Calu3 (cell line): ENCODE measurements around the gene IFNLR1. TPM values are rescaled to one million over a fixed set of nuclear protein-coding genes. Genes with fewer than 3 reads are reported as not detected.

Experiments used
- BruUV-seq: library from RNA; stranded (reverse); fragments of 400-500 nt; replicated peaks from 2 replicates; lab custom pipeline; 2021; lab: Mats Ljungman, UMichigan
- CTCF ChIA-PET: fragments of 300-600 bp; sonication (Branson Sonifier 250); formaldehyde crosslinking; loops from one replicate; lab custom pipeline; 2022; ENCODE audit warnings: antibody characterized with exemption; lab: Charles Lee
- DNase-seq: peaks from one replicate; pipeline ENCODE4 v3.0.0; 2022
- H3K27ac Mint-ChIP-seq: one replicate; pipeline ENCODE4 v1.8.0; 2022; ENCODE audit warnings: mixed read lengths; ENCODE audit not compliant: unreplicated experiment
- H3K27me3 Mint-ChIP-seq: one replicate; pipeline ENCODE4 v1.8.0; 2022; ENCODE audit warnings: mixed read lengths; ENCODE audit not compliant: unreplicated experiment
- H3K36me3 Mint-ChIP-seq: one replicate; pipeline ENCODE4 v1.8.0; 2022; ENCODE audit warnings: mild to moderate bottlenecking, moderate library complexity, mixed read lengths; ENCODE audit not compliant: insufficient read depth, unreplicated experiment
- H3K4me1 Mint-ChIP-seq: one replicate; pipeline ENCODE4 v1.8.0; 2022; ENCODE audit warnings: mild to moderate bottlenecking, low read depth, mixed read lengths; ENCODE audit not compliant: unreplicated experiment
- H3K4me3 Mint-ChIP-seq: one replicate; pipeline ENCODE4 v1.8.0; 2022; ENCODE audit warnings: mild to moderate bottlenecking, low read depth, moderate library complexity, mixed read lengths; ENCODE audit not compliant: unreplicated experiment
- H3K9me3 Mint-ChIP-seq: one replicate; pipeline ENCODE4 v1.8.0; 2022; ENCODE audit warnings: low read depth, mixed read lengths; ENCODE audit not compliant: unreplicated experiment
- intact Hi-C: fragments of 100-400 bp; cut with micrococcal nuclease; formaldehyde crosslinking; loops from one replicate; pipeline ENCODE4 v1.10.0; 2022; ENCODE audit not compliant: unreplicated experiment
- total RNA-seq: library from RNA; stranded (reverse); gene quantifications from 2 replicates; pipeline ENCODE4 v1.2.3, GENCODE V29; 2022
- TF ChIP-seq, protein P1 (sequence below): fragments of 200-600 bp; IDR thresholded peaks from one replicate; pipeline ENCODE4 v1.8.0; 2022; ENCODE audit warnings: antibody characterized with exemption; ENCODE audit not compliant: unreplicated experiment

Gene IFNLR1
- total RNA-seq, 1 experiment from 2014 or later: 4.5 TPM

DNA sequence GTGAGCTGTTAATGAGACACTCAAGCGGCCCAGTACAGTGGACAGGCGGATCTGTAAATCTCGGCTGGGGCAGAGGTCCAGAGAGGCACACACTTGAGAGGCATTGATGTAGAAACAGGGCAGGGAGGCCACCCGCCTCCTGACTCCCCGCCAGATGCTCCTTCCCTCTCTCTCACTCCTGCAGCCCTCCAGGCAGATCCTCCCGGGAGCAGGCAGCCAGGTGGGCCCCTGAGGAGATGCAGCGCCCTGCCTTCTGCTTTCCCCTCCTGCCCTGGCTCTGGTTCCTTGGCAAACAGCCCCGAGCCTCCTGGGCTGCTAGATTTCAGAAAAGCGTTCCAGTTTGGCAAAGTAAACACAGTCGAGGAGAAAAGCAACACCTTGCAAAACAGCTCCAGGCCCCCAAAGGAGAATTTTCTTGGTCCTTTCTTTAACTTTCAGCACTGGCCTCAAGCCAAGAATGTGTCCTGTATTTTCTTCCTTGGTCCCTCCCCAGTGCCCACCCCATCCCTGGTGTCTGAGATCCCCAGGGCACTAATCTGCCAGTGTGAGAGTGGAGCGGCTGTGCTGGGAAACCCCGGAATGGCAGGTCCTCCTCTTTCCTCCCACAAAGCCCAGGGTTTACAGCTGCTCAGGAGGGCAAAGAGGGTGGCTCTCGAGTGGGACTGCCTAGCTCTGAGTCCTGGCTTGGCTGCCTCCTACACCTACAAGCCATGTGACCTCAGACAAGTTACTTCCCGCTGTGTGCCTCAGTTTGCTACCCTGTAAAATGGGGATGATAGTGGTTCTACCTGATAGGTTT, 29.4 kb upstream of the IFNLR1 start:
- Mint-ChIP-seq H3K4me3 (no peak overlapping the region), H3K36me3 (no peaks in the 10 kb centered on the region), H3K4me1 (peaks cover 10% of the 10 kb centered on the region), H3K9me3 (no peaks in the 10 kb centered on the region), H3K27ac (no peak overlapping the region), H3K27me3 (peaks cover 45% of the 10 kb centered on the region)
- CTCF ChIA-PET: no interaction called here
- intact Hi-C loops: no loop called here
- TF ChIP-seq, protein P1, sequence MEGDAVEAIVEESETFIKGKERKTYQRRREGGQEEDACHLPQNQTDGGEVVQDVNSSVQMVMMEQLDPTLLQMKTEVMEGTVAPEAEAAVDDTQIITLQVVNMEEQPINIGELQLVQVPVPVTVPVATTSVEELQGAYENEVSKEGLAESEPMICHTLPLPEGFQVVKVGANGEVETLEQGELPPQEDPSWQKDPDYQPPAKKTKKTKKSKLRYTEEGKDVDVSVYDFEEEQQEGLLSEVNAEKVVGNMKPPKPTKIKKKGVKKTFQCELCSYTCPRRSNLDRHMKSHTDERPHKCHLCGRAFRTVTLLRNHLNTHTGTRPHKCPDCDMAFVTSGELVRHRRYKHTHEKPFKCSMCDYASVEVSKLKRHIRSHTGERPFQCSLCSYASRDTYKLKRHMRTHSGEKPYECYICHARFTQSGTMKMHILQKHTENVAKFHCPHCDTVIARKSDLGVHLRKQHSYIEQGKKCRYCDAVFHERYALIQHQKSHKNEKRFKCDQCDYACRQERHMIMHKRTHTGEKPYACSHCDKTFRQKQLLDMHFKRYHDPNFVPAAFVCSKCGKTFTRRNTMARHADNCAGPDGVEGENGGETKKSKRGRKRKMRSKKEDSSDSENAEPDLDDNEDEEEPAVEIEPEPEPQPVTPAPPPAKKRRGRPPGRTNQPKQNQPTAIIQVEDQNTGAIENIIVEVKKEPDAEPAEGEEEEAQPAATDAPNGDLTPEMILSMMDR: no peak
- DNase-seq: no peak
- no TSS peak for BruUV-seq

DNA sequence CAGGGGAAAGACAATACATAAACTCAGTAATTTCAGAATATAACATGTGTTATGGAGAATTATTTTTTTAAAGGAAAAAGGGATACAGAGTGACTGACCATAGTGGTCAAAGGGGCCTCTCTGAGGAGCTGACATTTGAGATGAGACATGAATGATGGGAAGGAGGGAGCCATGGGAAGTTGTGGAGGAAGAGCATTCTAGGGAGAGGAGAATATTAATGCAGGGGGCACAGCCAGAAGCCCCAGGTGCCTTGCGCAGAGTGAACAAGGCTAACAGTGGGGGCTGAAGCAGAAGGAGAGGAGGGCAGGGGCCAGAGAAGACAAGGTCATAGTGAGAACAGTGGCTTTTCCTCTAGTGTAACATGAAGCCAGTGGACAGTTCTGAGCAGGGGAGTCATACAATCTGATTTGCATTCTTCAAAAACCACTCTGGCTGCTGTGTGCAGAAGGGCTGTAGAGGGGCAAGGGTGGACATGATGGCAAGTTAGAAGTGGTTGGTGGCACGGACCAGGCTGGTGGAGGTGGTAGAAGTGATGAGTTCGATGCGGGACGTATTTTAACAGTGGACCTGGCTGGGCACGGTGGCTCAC, 28.2 kb upstream of the IFNLR1 start:
- TF ChIP-seq, protein P1: no peak
- no peak overlapping the region for H3K27ac Mint-ChIP-seq
- no peak overlapping the region for H3K4me3 Mint-ChIP-seq
- H3K27me3 Mint-ChIP-seq: peaks cover 40% of the 10 kb centered on the region
- CTCF ChIA-PET: no interaction called here
- no peaks in the 10 kb centered on the region for H3K9me3 Mint-ChIP-seq
- no peak for DNase-seq
- H3K36me3 Mint-ChIP-seq: no peaks in the 10 kb centered on the region
- no TSS peak for BruUV-seq
- H3K4me1 Mint-ChIP-seq: peaks cover 10% of the 10 kb centered on the region
- intact Hi-C loops: no loop called here

DNA sequence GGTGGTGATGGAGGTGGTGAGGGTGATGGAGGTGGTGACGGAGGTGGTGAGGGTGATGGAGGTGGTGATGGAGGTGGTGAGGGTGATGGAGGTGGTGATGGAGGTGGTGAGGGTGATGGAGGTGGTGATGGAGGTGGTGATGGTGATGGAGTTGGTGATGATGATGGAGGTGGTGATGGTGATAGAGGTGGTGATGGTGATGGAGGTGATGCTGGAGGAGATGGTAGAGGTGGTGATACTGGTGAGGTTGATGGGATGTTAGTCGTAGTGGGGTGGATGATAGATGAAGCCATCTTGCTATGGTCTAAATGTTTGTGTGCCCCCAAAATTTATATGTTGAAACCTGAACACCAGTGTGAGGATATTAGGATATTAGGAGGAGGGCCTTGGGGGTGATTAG, 25.3 kb upstream of the IFNLR1 start:
- H3K27me3 Mint-ChIP-seq: peaks cover 32% of the 10 kb centered on the region
- H3K9me3 Mint-ChIP-seq: no peaks in the 10 kb centered on the region
- BruUV-seq: no TSS peak
- TF ChIP-seq, protein P1: no peak
- H3K4me1 Mint-ChIP-seq: peaks cover 10% of the 10 kb centered on the region
- H3K4me3 Mint-ChIP-seq: no peak overlapping the region
- H3K36me3 Mint-ChIP-seq: no peaks in the 10 kb centered on the region
- no peak overlapping the region for H3K27ac Mint-ChIP-seq
- DNase-seq: no peak
- CTCF ChIA-PET: no interaction called here
- intact Hi-C loops: no loop called here

DNA sequence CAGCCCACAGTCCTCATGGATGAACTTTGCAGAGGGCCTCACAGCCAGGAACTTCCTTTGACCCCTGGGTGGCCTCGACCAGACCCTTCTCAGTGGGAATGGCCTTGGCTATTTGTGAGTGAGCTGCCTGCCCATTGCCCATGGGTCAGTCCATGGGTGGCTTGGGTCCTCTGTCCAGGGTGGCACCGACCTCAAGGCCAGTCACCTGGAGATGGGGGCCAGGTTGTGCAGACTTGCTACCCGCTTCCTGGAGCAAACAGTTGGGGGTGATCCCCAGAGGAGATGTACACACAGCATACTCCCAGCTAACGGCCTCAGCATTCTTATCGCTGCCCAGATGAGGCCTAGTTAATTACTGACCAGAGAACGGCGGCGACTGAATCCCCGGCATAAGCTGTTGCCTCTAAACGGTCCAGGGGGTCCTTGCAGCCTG, 23.1 kb upstream of the IFNLR1 start:
- Mint-ChIP-seq H3K27me3 (peaks cover 20% of the 10 kb centered on the region), H3K9me3 (no peaks in the 10 kb centered on the region), H3K27ac (no peak overlapping the region), H3K36me3 (no peaks in the 10 kb centered on the region), H3K4me3 (no peak overlapping the region), H3K4me1 (peaks cover 3% of the 10 kb centered on the region)
- intact Hi-C loops: no loop called here
- TF ChIP-seq, protein P1: no peak
- CTCF ChIA-PET: interaction anchor here (0.7 kb wide), 1 partner anchor 201 kb away, joined by 3 read pairs; no protein-coding TSS in a partner anchor
- no TSS peak for BruUV-seq
- no peak for DNase-seq
